Common myeloid progenitor, CD34-positive (primary cell): Measurements from ENCODE around the gene SH3GLB2.
"Not testable (repeated sequence)": the region's sequence is repeated elsewhere in the genome, so short reads cannot be mapped to it uniquely, and the experiment has no call there.

Experiments used
- CTCF ChIA-PET: fragments of 350-600 bp; sonication (Branson Sonifier 250); formaldehyde crosslinking; loops from one replicate; lab custom pipeline; 2021; ENCODE audit warnings: antibody characterized with exemption; lab: Charles Lee
- POLR2A ChIA-PET: fragments of 350-600 bp; sonication (Branson Sonifier 250); formaldehyde crosslinking; loops from one replicate; lab custom pipeline; 2021; ENCODE audit warnings: antibody characterized with exemption; lab: Charles Lee
- DNase-seq, 3 donors: peaks; one replicate each; pipeline versions ENCODE4 v3.0.0 to v3.0.0-alpha.2; 2013
- H3K27ac ChIP-seq, 2 experiments: 1 replicate in 1 of 2; 2 replicates in 1 of 2; pipeline ENCODE4 v1.7.0; 2013; ENCODE audit warnings: inconsistent platforms in 2 of 2, low read length in 2 of 2, mild to moderate bottlenecking in 2 of 2, low read depth in 1 of 2, moderate library complexity in 1 of 2; ENCODE audit not compliant: severe bottlenecking in 2 of 2, insufficient read depth in 1 of 2, poor library complexity in 1 of 2
- H3K27me3 ChIP-seq, 5 experiments: replicated peaks in 2 of 5; 1 replicate in 3 of 5; 2 replicates in 2 of 5; pipeline versions ENCODE4 v1.6.1 to v1.7.0; 2013; ENCODE audit warnings: low read length in 4 of 5, mild to moderate bottlenecking in 2 of 5, moderate library complexity in 2 of 5, inconsistent platforms in 1 of 5; ENCODE audit not compliant: insufficient read depth in 5 of 5, control insufficient read depth in 4 of 5
- H3K36me3 ChIP-seq, 4 experiments: 1 replicate in 2 of 4; 2 replicates in 2 of 4; pipeline versions ENCODE4 v1.6.1 to v1.7.0; 2013; ENCODE audit warnings: low read length in 3 of 4, control low read depth in 1 of 4, mild to moderate bottlenecking in 1 of 4; ENCODE audit not compliant: control insufficient read depth in 4 of 4, insufficient read depth in 4 of 4
- H3K4me1 ChIP-seq, 4 experiments: 1 replicate in 3 of 4; 2 replicates in 1 of 4; pipeline versions ENCODE4 v1.6.1 to v1.7.1; 2013; ENCODE audit warnings: low read length in 3 of 4, mild to moderate bottlenecking in 3 of 4, control low read depth in 1 of 4, inconsistent platforms in 1 of 4, moderate library complexity in 1 of 4; ENCODE audit not compliant: control insufficient read depth in 4 of 4, insufficient read depth in 4 of 4; ENCODE audit errors: control extremely low read depth in 1 of 4
- H3K4me3 ChIP-seq, 7 experiments: 1 replicate in 4 of 7; 2 replicates in 3 of 7; pipeline versions ENCODE4 v1.5.1 to v1.7.0; 2013; ENCODE audit warnings: mild to moderate bottlenecking in 7 of 7, low read length in 6 of 7, moderate library complexity in 6 of 7, inconsistent platforms in 2 of 7, low read depth in 2 of 7, control low read depth in 1 of 7; ENCODE audit not compliant: insufficient read depth in 4 of 7, control insufficient read depth in 1 of 7; ENCODE audit errors: extremely low read depth in 1 of 7
- H3K9me3 ChIP-seq, 5 experiments: 1 replicate in 4 of 5; 2 replicates in 1 of 5; pipeline versions ENCODE4 v1.6.1 to v1.7.1; 2013; ENCODE audit warnings: low read length in 4 of 5, mild to moderate bottlenecking in 2 of 5, inconsistent platforms in 1 of 5, low read depth in 1 of 5, moderate library complexity in 1 of 5; ENCODE audit not compliant: control insufficient read depth in 4 of 5, insufficient read depth in 2 of 5; ENCODE audit errors: control extremely low read depth in 1 of 5
- WGBS: methylation state at CpG from one replicate; pipeline ENCODE4 v1.1.5; 2013; ENCODE audit not compliant: insufficient coverage; 5-methylcytosine and 5-hydroxymethylcytosine counted together

Gene SH3GLB2

DNA sequence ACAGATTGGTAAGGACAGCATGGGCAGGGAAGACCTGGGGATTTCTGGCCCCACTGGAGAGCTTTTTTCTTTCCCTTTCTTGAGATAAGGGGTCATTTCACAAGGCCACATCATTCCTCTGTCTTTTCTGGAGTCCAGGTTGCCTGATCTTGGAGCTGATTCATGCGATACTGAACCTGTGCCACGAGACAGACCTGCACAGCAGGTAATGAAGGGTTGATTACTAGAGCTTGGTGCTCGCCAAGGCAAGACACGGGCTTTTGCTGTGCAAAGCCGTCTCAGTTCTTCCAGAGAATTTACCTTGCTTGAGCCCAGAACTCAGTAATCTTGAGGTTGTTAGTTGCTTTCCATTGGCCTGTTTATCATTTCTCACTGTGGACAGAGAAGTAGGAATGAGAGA lies 41.5 kb downstream of the SH3GLB2 start:
- no peak for DNase-seq
- no peak overlapping the region for H3K4me3 ChIP-seq
- H3K4me1 ChIP-seq = no peaks in the 10 kb centered on the region
- peaks cover 6 to 89% (median 58%) of the 10 kb centered on the region in 4 experiments for H3K36me3 ChIP-seq
- ChIA-PET CTCF (interaction anchor here (0.9 to 1.5 kb wide), 2 partner anchors 10 to 12 kb away, joined by 3 to 4 read pairs; no protein-coding TSS in a partner anchor), POLR2A (no interaction called here)
- H3K27me3 ChIP-seq = no peaks in the 10 kb centered on the region
- 100% methylated on average over 4 of the region's 5 CpGs for WGBS
- no peaks in the 10 kb centered on the region for H3K9me3 ChIP-seq
- H3K27ac ChIP-seq = no peak overlapping the region

DNA sequence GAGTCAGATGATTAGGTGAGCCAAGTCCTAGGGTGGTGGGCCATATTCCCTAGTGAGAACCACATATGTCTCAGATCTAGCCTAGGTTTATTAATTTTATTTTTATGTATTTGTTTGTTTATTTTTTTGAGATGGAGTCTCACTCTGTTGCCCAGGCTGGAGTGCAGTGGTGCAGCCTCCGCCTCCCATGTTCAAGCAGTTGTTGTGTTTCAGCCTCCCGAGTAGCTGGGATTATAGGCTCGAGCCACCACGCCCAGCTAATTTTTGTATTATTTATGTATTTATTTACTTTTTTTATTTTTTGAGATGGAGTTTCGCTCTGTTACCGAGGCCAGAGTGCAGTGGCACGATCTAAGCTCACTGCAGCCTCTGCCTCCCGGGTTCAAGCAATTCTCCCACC lies 44.6 kb downstream of the SH3GLB2 start:
- Histone ChIP-seq H3K36me3 (peaks cover 17 to 96% (median 66%) of the 10 kb centered on the region in 4 experiments), H3K4me3 (no peak overlapping the region), H3K4me1 (no peaks in the 10 kb centered on the region), H3K27ac (no peak overlapping the region), H3K27me3 (no peaks in the 10 kb centered on the region), H3K9me3 (no peaks in the 10 kb centered on the region)
- ChIA-PET POLR2A (no interaction called here), CTCF (no interaction called here)
- no peak for DNase-seq
- WGBS = 94% methylated on average over 4 of the region's 8 CpGs

DNA sequence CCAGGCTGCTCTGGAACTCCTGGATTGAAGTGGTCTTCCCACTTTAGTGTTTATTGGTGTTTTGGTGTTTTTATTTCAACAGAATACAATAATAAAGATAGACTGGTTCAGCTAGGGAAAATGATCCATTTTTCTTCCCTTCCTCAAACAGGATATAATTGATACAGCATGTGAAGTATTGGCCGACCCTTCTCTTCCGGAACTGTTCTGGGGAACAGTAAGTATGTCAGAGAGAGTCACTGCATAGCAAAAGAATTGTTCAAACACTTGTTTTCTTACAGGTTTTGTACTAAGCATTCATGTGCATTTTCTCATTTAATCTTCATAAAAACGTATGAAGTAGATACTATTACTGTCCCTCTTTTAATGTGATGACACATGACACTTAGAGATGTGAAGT lies 49.0 kb downstream of the SH3GLB2 start:
- ChIA-PET POLR2A (no interaction called here), CTCF (interaction anchor here (1.1 to 1.5 kb wide), 2 partner anchors 10 to 26 kb away, joined by 3 read pairs; no protein-coding TSS in a partner anchor)
- no peaks in the 10 kb centered on the region for H3K4me1 ChIP-seq
- no peak overlapping the region for H3K4me3 ChIP-seq
- no peaks in the 10 kb centered on the region for H3K9me3 ChIP-seq
- no peak for DNase-seq
- 100% methylated on average over 2 of the region's 3 CpGs for WGBS
- no peaks in the 10 kb centered on the region for H3K27me3 ChIP-seq
- peak overlapping the region in 1 of 2 experiments; percentile 14 for H3K27ac ChIP-seq
- H3K36me3 ChIP-seq = peaks cover 11 to 89% (median 52%) of the 10 kb centered on the region in 4 experiments

- ChIA-PET POLR2A (interaction anchor here (0.6 kb wide), 1 partner anchor 155 kb away, joined by 6 read pairs; no protein-coding TSS in a partner anchor), CTCF (interaction anchor here (0.7 to 1.5 kb wide), 2 partner anchors 34 to 159 kb away, joined by 3 read pairs; no protein-coding TSS in a partner anchor)
- H3K4me3 ChIP-seq = no peak overlapping the region
- H3K36me3 ChIP-seq = peaks cover 18 to 87% (median 57%) of the 10 kb centered on the region in 4 experiments
- H3K27me3 ChIP-seq = no peaks in the 10 kb centered on the region
- no peak for DNase-seq
- H3K27ac ChIP-seq = no peak overlapping the region
- WGBS = no CpG with 5 or more reads among the region's 4 CpGs
- H3K9me3 ChIP-seq = no peaks in the 10 kb centered on the region
- no peaks in the 10 kb centered on the region for H3K4me1 ChIP-seq
These were observed 55.2 kb downstream of the SH3GLB2 start for GRCh38 chr9:128972956-128973355.

- ChIA-PET POLR2A (no interaction called here), CTCF (interaction anchor here (1.2 kb wide), 1 partner anchor 36 kb away, joined by 3 read pairs; no protein-coding TSS in a partner anchor)
- Histone ChIP-seq H3K36me3 (peaks cover 18 to 76% (median 48%) of the 10 kb centered on the region in 4 experiments), H3K4me1 (no peaks in the 10 kb centered on the region), H3K9me3 (no peaks in the 10 kb centered on the region), H3K27ac (no peak overlapping the region), H3K4me3 (no peak overlapping the region), H3K27me3 (no peaks in the 10 kb centered on the region)
- 93% methylated on average over 3 of the region's 5 CpGs for WGBS
- DNase-seq = no peak
These were observed 58.6 kb downstream of the SH3GLB2 start for GRCh38 chr9:128969491-128969890.

DNA sequence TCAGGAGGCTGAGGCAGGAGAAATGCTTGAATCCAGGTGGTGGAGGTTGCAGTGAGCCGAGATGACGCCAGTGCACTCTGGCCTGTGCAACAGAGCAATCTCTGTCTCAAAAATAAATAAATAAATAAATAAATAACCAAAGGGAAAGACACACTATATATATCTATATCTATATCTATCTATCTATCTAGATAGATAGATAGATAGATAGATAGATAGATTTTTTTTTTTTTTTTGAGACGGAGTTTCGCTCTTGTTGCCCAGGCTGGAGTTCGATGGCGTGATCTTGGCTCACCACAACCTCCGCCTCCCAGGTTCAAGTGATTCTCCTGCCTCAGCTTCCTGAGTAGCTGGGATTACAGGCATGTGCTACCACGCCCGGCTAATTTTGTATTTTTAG lies 66.7 kb downstream of the SH3GLB2 start:
- POLR2A ChIA-PET = interaction anchor here (0.6 kb wide), 1 partner anchor 59 kb away, joined by 3 read pairs; no protein-coding TSS in a partner anchor
- CTCF ChIA-PET, H3K27ac ChIP-seq: not testable (repeated sequence)

More for the DNA sequence above, 66.7 kb downstream of the SH3GLB2 start:
- H3K9me3 ChIP-seq, H3K27me3 ChIP-seq, H3K4me3 ChIP-seq, DNase-seq, H3K4me1 ChIP-seq: not testable (repeated sequence)
- WGBS = no CpG with 5 or more reads among the region's 9 CpGs
- H3K36me3 ChIP-seq = peaks cover 17 to 63% (median 31%) of the 10 kb centered on the region in 4 experiments
